ENCODE data around the gene PHF5A. TPM values are rescaled to one million over a fixed set of nuclear protein-coding genes. Genes with fewer than 3 reads are reported as not detected.

PHF5A gene
- polyA plus RNA-seq, 2 of the 4 experiments (the other 2 are of a cell fraction), result 80.1 to 82.6 TPM

- TF ChIP-seq REST (IDR thresholded peaks at IDR 0.05), result no peak
Observed at GRCh38 chr22:41417622-41418390, 50.7 kb downstream of the PHF5A start (continued).

- Histone ChIP-seq H3K27ac (peak overlapping the region in 1 of 2 experiments; percentile 99; a peak in 3 of 6 replicates), H3K4me3 (no peak overlapping the region), H3K4me1 (peaks cover 30% of the 10 kb centered on the region), H3K9me3 (no peaks in the 10 kb centered on the region), H3K4me2 (peak overlapping the region; percentile 95)
- WGBS (ENCODE audit: missing lambda C conversion rate), result 91% methylated on average over 4 of the region's 4 CpGs
- DNase-seq (ENCODE audit: low read depth in 1 of 2, low spot score in 1 of 2), result no peak
- no peak for FAIRE-seq
- ATAC-seq, result no peak
- POLR2A ChIA-PET, result no interaction called here
- CTCF ChIA-PET, result interaction anchor here (1.2 kb wide), 1 partner anchor 102 kb away, joined by 3 read pairs; no protein-coding TSS in a partner anchor
- TF ChIP-seq ZSCAN20 (CRISPR knock-in tag; IDR thresholded peaks at IDR 0.05) (no peak), ZNF302 (CRISPR knock-in tag; IDR thresholded peaks at IDR 0.05) (no peak), PHF8 (IDR thresholded peaks at IDR 0.05; ENCODE audit: borderline replicate concordance, low read depth) (no peak), CEBPB (IDR thresholded peaks at IDR 0.05) (no peak), HOXB5 (CRISPR knock-in tag; IDR thresholded peaks at IDR 0.05) (no peak), SREBF2 (IDR thresholded peaks at IDR 0.05) (no peak), PBX3 (IDR thresholded peaks at IDR 0.05) (no peak)
Observed at GRCh38 chr22:41415554-41415953, 52.9 kb downstream of the PHF5A start.

- ChIA-PET CTCF (interaction anchor here (1.5 to 1.8 kb wide), 2 partner anchors 107 to 186 kb away, joined by 5 to 17 read pairs; no protein-coding TSS in a partner anchor), POLR2A (no interaction called here)
Observed at GRCh38 chr22:41411021-41411851, 57.3 kb downstream of the PHF5A start.

More at GRCh38 chr22:41411021-41411851, 57.3 kb downstream of the PHF5A start:
- H3K4me1 ChIP-seq, result peaks cover 16% of the 10 kb centered on the region; the same call in 2 of the 3 replicates
- no peak for ATAC-seq
- peak overlapping the region; percentile 32 to 40; a peak in 2 of 6 replicates for H3K27ac ChIP-seq
- TF ChIP-seq BCL3 (IDR thresholded peaks at IDR 0.05) (no peak), CHD2 (IDR thresholded peaks at IDR 0.05; ENCODE audit: low read length, partially characterized antibody) (no peak), RARB (CRISPR knock-in tag; IDR thresholded peaks at IDR 0.05) (no peak), MYC (IDR thresholded peaks at IDR 0.05; ENCODE audit: borderline replicate concordance, low read length) (no peak), EP300 (IDR thresholded peaks at IDR 0.05) (no peak), HMGXB4 (CRISPR knock-in tag; IDR thresholded peaks at IDR 0.05; ENCODE audit: borderline replicate concordance) (no peak), GATA3 (IDR thresholded peaks at IDR 0.05; ENCODE audit: borderline replicate concordance) (no peak), ZSCAN20 (CRISPR knock-in tag; IDR thresholded peaks at IDR 0.05) (no peak), KDM1A (IDR thresholded peaks at IDR 0.05; ENCODE audit: low read depth) (no peak), CHD4 (IDR thresholded peaks at IDR 0.05; ENCODE audit: borderline replicate concordance) (no peak), PHF8 (IDR thresholded peaks at IDR 0.05; ENCODE audit: borderline replicate concordance, low read depth) (no peak), RFX5 (IDR thresholded peaks at IDR 0.05) (no peak), USF2 (IDR thresholded peaks at IDR 0.05) (no peak), HOXB5 (CRISPR knock-in tag; IDR thresholded peaks at IDR 0.05) (no peak), POLR2A (IDR thresholded peaks at IDR 0.05; ENCODE audit: low read length) (no peak)
- H3K9me3 ChIP-seq, result no peaks in the 10 kb centered on the region
- no peak for DNase-seq (ENCODE audit: low read depth in 1 of 2, low spot score in 1 of 2)
- FAIRE-seq, result no peak
- no peak overlapping the region for H3K4me3 ChIP-seq
- WGBS (ENCODE audit: missing lambda C conversion rate), result 95% methylated on average over 9 of the region's 11 CpGs
- H3K4me2 ChIP-seq, result no peak overlapping the region; the same call in 2 of the 3 replicates

Measured in A549 (cell line).